Fibroblast of lung (primary cell): ENCODE measurements around the gene ADPRH. TPM values are rescaled to one million over a fixed set of nuclear protein-coding genes. Genes with fewer than 3 reads are reported as not detected.

Experiments used
- DNase-seq, 2 donors: peaks; one replicate each; pipeline versions ENCODE4 v3.0.0 to v3.0.0-alpha.2; 2010; ENCODE audit warnings: low read depth in 2 of 2
- H2AFZ ChIP-seq: 2 replicates; pipeline ENCODE4 v1.5.1; 2012; ENCODE audit warnings: low read length, control low read depth, inconsistent platforms
- H3K27ac ChIP-seq: 2 replicates; pipeline ENCODE4 v1.5.1; 2011; ENCODE audit warnings: low read length, control low read depth; ENCODE audit not compliant: insufficient read depth
- H3K27me3 ChIP-seq: 2 replicates; pipeline ENCODE4 v1.5.1; 2011; ENCODE audit warnings: mild to moderate bottlenecking, low read length; ENCODE audit not compliant: control insufficient read depth, insufficient read depth
- H3K36me3 ChIP-seq: 2 replicates; pipeline ENCODE4 v1.5.1; 2011; ENCODE audit warnings: low read length; ENCODE audit not compliant: control insufficient read depth, insufficient read depth
- H3K4me1 ChIP-seq: 2 replicates; pipeline ENCODE4 v1.5.1; 2011; ENCODE audit warnings: low read length; ENCODE audit not compliant: control insufficient read depth, insufficient read depth; ENCODE audit errors: extremely low read depth
- H3K4me2 ChIP-seq: 2 replicates; pipeline ENCODE4 v1.5.1; 2011; ENCODE audit warnings: low read length, control low read depth; ENCODE audit not compliant: insufficient read depth; ENCODE audit errors: extremely low read depth
- H3K4me3 ChIP-seq, 4 experiments: fragments of 200-600 bp in 1 of 4; sonication (generic) in 1 of 4; replicated peaks in 1 of 4; 2 replicates each; pipeline ENCODE4 v1.5.1; 2011 to 2016; ENCODE audit warnings: low read length in 4 of 4, low read depth in 3 of 4, mild to moderate bottlenecking in 3 of 4, control low read depth in 2 of 4, inconsistent platforms in 1 of 4, mixed read lengths in 1 of 4; ENCODE audit not compliant: insufficient read depth in 1 of 4; ENCODE audit errors: control extremely low read depth in 1 of 4
- H3K79me2 ChIP-seq: 2 replicates; pipeline ENCODE4 v1.5.1; 2012; ENCODE audit warnings: mild to moderate bottlenecking, low read length, inconsistent platforms; ENCODE audit not compliant: control insufficient read depth, insufficient read depth
- H3K9ac ChIP-seq: 2 replicates; pipeline ENCODE4 v1.5.1; 2011; ENCODE audit warnings: mild to moderate bottlenecking, low read length, control low read depth; ENCODE audit not compliant: insufficient read depth
- H3K9me3 ChIP-seq: 2 replicates; pipeline ENCODE4 v1.5.1; 2012; ENCODE audit warnings: low read depth, low read length; ENCODE audit not compliant: control insufficient read depth, insufficient read depth
- H4K20me1 ChIP-seq: 2 replicates; pipeline ENCODE4 v1.5.1; 2011; ENCODE audit warnings: low read length; ENCODE audit not compliant: control insufficient read depth, insufficient read depth; ENCODE audit errors: extremely low read depth
- EZH2 ChIP-seq: IDR thresholded peaks from 2 replicates; pipeline ENCODE4 v1.5.1; 2012; ENCODE audit warnings: low read length, control low read depth, mild to moderate bottlenecking; ENCODE audit errors: missing control alignments
- polyA plus RNA-seq, 2 donors: library from polyadenylated mRNA; depleted of rRNA in 1 of 2; stranded (reverse) in 1 of 2; unstranded in 1 of 2; fragments of >200 nt; gene quantifications; 2 replicates each; pipeline ENCODE4 v1.2.1, GENCODE V29; 2011 to 2012; ENCODE audit warnings: missing spikeins in 1 of 2
- total RNA-seq: library from RNA; depleted of rRNA; stranded (reverse); fragments of >200 nt; gene quantifications from 2 replicates; pipeline ENCODE4 v1.2.1, GENCODE V29; 2014
- TF ChIP-seq, protein P1 (sequence below), 2 donors: IDR thresholded peaks in 1 of 2; conservative IDR thresholded peaks in 1 of 2; 1 replicate in 1 of 2; 2 replicates in 1 of 2; pipeline ENCODE4 v1.5.1; 2011 to 2012; ENCODE audit warnings: low read length in 2 of 2, control low read depth in 1 of 2, inconsistent platforms in 1 of 2, low read depth in 1 of 2, mild to moderate bottlenecking in 1 of 2

ADPRH gene
- total and polyA plus RNA-seq, 2 donors (not counting 1 experiment from before 2014, with no cell fraction given), result 1.1 to 7.4 TPM

DNA sequence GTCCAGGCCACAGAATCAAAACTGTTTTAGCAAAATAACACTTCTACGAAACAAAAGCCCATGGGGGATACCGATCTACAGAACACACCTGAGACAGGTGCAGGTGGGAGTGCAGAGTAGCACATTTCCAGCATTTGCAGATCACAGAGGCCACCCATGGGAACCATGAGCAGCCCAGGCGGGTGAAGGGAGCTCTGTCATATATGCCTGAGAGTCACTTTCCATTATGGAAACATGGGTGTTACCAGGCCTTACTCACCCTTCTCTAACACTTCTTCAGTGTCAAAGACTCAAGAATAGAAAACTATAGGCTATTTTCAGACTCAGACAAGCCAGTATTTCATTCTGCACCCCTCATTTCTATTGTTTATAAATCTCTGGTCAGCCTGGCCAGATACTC is 21.9 kb downstream of the ADPRH start:
- Histone ChIP-seq H4K20me1 (no peaks in the 10 kb centered on the region), H3K4me1 (no peaks in the 10 kb centered on the region), H3K27me3 (no peaks in the 10 kb centered on the region), H3K27ac (no peak overlapping the region), H3K9ac (no peak overlapping the region), H2AFZ (no peak overlapping the region), H3K4me3 (no peak overlapping the region), H3K36me3 (no peaks in the 10 kb centered on the region), H3K9me3 (no peaks in the 10 kb centered on the region), H3K4me2 (no peak overlapping the region), H3K79me2 (no peaks in the 10 kb centered on the region)
- no peak for TF ChIP-seq EZH2
- TF ChIP-seq, protein P1, sequence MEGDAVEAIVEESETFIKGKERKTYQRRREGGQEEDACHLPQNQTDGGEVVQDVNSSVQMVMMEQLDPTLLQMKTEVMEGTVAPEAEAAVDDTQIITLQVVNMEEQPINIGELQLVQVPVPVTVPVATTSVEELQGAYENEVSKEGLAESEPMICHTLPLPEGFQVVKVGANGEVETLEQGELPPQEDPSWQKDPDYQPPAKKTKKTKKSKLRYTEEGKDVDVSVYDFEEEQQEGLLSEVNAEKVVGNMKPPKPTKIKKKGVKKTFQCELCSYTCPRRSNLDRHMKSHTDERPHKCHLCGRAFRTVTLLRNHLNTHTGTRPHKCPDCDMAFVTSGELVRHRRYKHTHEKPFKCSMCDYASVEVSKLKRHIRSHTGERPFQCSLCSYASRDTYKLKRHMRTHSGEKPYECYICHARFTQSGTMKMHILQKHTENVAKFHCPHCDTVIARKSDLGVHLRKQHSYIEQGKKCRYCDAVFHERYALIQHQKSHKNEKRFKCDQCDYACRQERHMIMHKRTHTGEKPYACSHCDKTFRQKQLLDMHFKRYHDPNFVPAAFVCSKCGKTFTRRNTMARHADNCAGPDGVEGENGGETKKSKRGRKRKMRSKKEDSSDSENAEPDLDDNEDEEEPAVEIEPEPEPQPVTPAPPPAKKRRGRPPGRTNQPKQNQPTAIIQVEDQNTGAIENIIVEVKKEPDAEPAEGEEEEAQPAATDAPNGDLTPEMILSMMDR (conservative IDR thresholded peaks at IDR 0.05 in 1 of 2, IDR thresholded peaks at IDR 0.05 in 1 of 2; ENCODE audit: low read depth in 1 of 2, low read length in 2 of 2), result no peak
- DNase-seq, result no peak

- Histone ChIP-seq H4K20me1 (no peaks in the 10 kb centered on the region), H3K9me3 (no peaks in the 10 kb centered on the region), H3K79me2 (no peaks in the 10 kb centered on the region), H2AFZ (no peak overlapping the region), H3K27ac (no peak overlapping the region), H3K9ac (no peak overlapping the region), H3K36me3 (no peaks in the 10 kb centered on the region), H3K27me3 (peaks cover 3% of the 10 kb centered on the region), H3K4me3 (no peak overlapping the region), H3K4me2 (no peak overlapping the region), H3K4me1 (no peaks in the 10 kb centered on the region)
- no peak for DNase-seq
- TF ChIP-seq, protein P1 (conservative IDR thresholded peaks at IDR 0.05 in 1 of 2, IDR thresholded peaks at IDR 0.05 in 1 of 2; ENCODE audit: low read depth in 1 of 2, low read length in 2 of 2), result no peak
- TF ChIP-seq EZH2, result no peak
Measured at GRCh38 chr3:119602676-119603075, 23.4 kb downstream of the ADPRH start.

- Histone ChIP-seq H3K4me3 (no peak overlapping the region), H3K4me1 (no peaks in the 10 kb centered on the region), H2AFZ (no peak overlapping the region), H3K79me2 (no peaks in the 10 kb centered on the region), H3K9me3 (no peaks in the 10 kb centered on the region), H3K9ac (no peak overlapping the region), H3K36me3 (no peaks in the 10 kb centered on the region), H4K20me1 (no peaks in the 10 kb centered on the region), H3K4me2 (no peak overlapping the region), H3K27ac (no peak overlapping the region), H3K27me3 (peaks cover 3% of the 10 kb centered on the region)
- DNase-seq, result peak; percentile 31 to 84
- TF ChIP-seq EZH2, result no peak
- TF ChIP-seq, protein P1 (conservative IDR thresholded peaks at IDR 0.05 in 1 of 2, IDR thresholded peaks at IDR 0.05 in 1 of 2; ENCODE audit: low read depth in 1 of 2, low read length in 2 of 2), result no peak
Measured at GRCh38 chr3:119604878-119605277, 25.6 kb downstream of the ADPRH start.
